Esophagus muscularis mucosa (tissue), 4 donors: Measurements from ENCODE around the gene CTNNA2. TPM values are rescaled to one million over a fixed set of nuclear protein-coding genes. Genes with fewer than 3 reads are reported as not detected.
A peak's percentile ranks its signal among the peaks of the same experiment; 100 is the strongest.
"Not testable (repeated sequence)": the region's sequence is repeated elsewhere in the genome, so short reads cannot be mapped to it uniquely, and the experiment has no call there.

ENCODE experiments used
- DNase-seq: peaks from one replicate; pipeline ENCODE4 v3.0.0-alpha.2; 2017; ENCODE audit errors: extremely low spot score
- H3K27ac ChIP-seq, 4 donors: fragments of 200-600 bp; sonication (generic); replicated peaks in 1 of 4; 1 replicate in 3 of 4; 2 replicates in 1 of 4; pipeline ENCODE4 v1.5.1; 2016 to 2019; ENCODE audit warnings: mild to moderate bottlenecking in 1 of 4
- H3K27me3 ChIP-seq, 4 donors: fragments of 200-600 bp; sonication (generic); one replicate each; pipeline versions ENCODE4 v1.5.1 to v1.6.0; 2016 to 2019
- H3K36me3 ChIP-seq, 4 donors: fragments of 200-600 bp; sonication (generic); one replicate each; pipeline ENCODE4 v1.5.1; 2016 to 2019
- H3K4me1 ChIP-seq, 4 donors: fragments of 200-600 bp; sonication (generic); one replicate each; pipeline ENCODE4 v1.5.1; 2016 to 2019
- H3K4me3 ChIP-seq, 4 donors: fragments of 200-600 bp; sonication (generic); 1 replicate in 2 of 4; 2 replicates in 2 of 4; pipeline ENCODE4 v1.5.1; 2016 to 2019; ENCODE audit warnings: mild to moderate bottlenecking in 4 of 4, moderate library complexity in 1 of 4
- H3K9me3 ChIP-seq, 4 donors: fragments of 200-600 bp; sonication (generic); 1 replicate in 3 of 4; 2 replicates in 1 of 4; pipeline ENCODE4 v1.5.1; 2016 to 2019
- EP300 ChIP-seq: sonication (generic); formaldehyde crosslinking; IDR thresholded peaks from one replicate; pipeline ENCODE4 v1.6.1; 2017; ENCODE audit warnings: antibody characterized with exemption
- POLR2A ChIP-seq: fragments of 450-650 bp; IDR thresholded peaks from one replicate; pipeline ENCODE4 v1.6.1; 2017; ENCODE audit warnings: antibody characterized with exemption, moderate library complexity, mild to moderate bottlenecking, low read depth
- POLR2AphosphoS5 ChIP-seq, 2 donors: sonication (generic); formaldehyde crosslinking; IDR thresholded peaks; one replicate each; pipeline ENCODE4 v1.6.1; 2017; ENCODE audit warnings: antibody characterized with exemption in 2 of 2
- WGBS: methylation state at CpG from one replicate; pipeline ENCODE4 v1.1.5; 2018; 5-methylcytosine and 5-hydroxymethylcytosine counted together
- intact Hi-C: fragments of 100-400 bp; cut with DNase I; formaldehyde crosslinking; loops from one replicate; pipeline ENCODE4 v1.15.1; 2023
- total RNA-seq, 4 donors: library from RNA; depleted of rRNA; stranded (reverse); fragments of >200 nt; gene quantifications; one replicate each; pipeline versions ENCODE4 v1.1.0 to v1.2.1, GENCODE V29; 2016
- TF ChIP-seq, protein P1 (sequence below), 3 experiments: fragments of 200-600 bp in 2 of 3; fragments of 450-650 bp in 1 of 3; sonication (generic) in 2 of 3; IDR thresholded peaks; one replicate each; pipeline ENCODE4 v1.5.1; 2017 to 2019; ENCODE audit warnings: antibody characterized with exemption in 3 of 3, mild to moderate bottlenecking in 2 of 3, moderate library complexity in 1 of 3

CTNNA2 gene
- total RNA-seq, 4 donors from 2014 or later = 0.42 to 2.5 (median 1.1) TPM

DNA sequence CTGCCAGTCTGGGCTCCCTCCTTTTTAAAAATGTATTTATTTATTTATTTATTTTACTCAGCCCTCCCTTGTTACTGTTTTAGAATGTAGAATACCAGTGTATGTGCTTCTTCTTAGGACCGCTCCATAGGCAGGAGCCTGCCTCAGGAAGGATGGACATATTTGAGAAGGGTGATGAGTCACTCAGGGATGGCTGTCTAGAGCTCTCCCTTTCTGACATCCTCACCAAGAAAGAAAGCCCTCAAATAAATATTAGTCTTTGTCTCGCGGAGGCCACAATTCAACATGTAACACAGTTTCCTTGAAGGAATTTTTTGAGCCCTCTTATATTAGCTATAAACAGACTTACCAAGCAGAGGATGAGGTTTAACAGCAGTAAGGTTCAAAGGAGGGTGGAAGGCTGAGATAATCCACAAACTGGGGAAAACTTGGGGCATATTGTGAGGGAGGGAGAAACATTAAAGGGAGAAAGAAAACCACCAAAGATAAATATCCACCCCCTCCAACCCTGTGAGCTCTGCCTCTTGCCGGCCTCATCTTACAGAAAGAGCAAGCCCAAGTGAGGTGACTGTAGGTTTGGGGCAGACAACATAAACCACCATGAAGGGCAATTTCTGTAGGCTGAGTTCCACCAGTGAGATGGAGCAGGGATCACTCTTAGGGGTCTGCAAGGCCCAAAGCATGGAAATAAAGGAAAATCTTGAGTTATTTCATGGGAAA lies 628.3 kb downstream of the CTNNA2 start:
- intact Hi-C loops = no loop called here
- TF ChIP-seq POLR2AphosphoS5 (IDR thresholded peaks at IDR 0.05) (no peak), POLR2A (no peak), EP300 (no peak)
- TF ChIP-seq, protein P1, sequence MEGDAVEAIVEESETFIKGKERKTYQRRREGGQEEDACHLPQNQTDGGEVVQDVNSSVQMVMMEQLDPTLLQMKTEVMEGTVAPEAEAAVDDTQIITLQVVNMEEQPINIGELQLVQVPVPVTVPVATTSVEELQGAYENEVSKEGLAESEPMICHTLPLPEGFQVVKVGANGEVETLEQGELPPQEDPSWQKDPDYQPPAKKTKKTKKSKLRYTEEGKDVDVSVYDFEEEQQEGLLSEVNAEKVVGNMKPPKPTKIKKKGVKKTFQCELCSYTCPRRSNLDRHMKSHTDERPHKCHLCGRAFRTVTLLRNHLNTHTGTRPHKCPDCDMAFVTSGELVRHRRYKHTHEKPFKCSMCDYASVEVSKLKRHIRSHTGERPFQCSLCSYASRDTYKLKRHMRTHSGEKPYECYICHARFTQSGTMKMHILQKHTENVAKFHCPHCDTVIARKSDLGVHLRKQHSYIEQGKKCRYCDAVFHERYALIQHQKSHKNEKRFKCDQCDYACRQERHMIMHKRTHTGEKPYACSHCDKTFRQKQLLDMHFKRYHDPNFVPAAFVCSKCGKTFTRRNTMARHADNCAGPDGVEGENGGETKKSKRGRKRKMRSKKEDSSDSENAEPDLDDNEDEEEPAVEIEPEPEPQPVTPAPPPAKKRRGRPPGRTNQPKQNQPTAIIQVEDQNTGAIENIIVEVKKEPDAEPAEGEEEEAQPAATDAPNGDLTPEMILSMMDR (IDR thresholded peaks at IDR 0.05) = no peak
- WGBS = 77% methylated on average over 4 of the region's 4 CpGs
- no peaks in the 10 kb centered on the region for H3K36me3 ChIP-seq
- H3K4me1 ChIP-seq = no peaks in the 10 kb centered on the region
- H3K4me3 ChIP-seq = no peak overlapping the region
- H3K27me3 ChIP-seq = no peaks in the 10 kb centered on the region
- no peak overlapping the region for H3K27ac ChIP-seq
- peaks cover 0 to 3% (median 0%) of the 10 kb centered on the region in 4 donors for H3K9me3 ChIP-seq
- peak; percentile 57 for DNase-seq

DNA sequence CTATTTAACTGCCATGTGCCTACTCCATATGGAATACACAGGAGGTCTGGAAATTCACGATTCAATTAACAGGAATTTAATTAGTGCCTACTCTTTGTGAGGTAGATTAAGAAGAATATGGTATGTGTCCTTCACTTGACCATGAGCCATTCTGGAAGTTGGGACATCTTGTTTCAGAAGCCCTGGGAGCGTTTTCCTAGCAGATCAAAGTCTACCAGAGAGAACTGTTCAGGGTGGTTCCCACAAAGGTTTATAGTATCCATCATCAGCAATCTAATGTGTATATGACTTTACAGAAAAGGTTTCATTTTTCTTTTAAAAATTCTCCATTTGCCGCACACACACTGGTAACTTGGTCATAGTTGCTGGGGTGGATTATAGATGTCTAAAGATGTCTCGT lies 632.6 kb downstream of the CTNNA2 start:
- Histone ChIP-seq H3K4me1 (no peaks in the 10 kb centered on the region), H3K36me3 (no peaks in the 10 kb centered on the region), H3K27ac (no peak overlapping the region), H3K27me3 (no peaks in the 10 kb centered on the region), H3K9me3 (no peaks in the 10 kb centered on the region), H3K4me3 (no peak overlapping the region)
- 93% methylated on average over 4 of the region's 4 CpGs for WGBS
- intact Hi-C loops = no loop called here
- DNase-seq = peak; percentile 10
- TF ChIP-seq POLR2A = no peak
- TF ChIP-seq, protein P1 (IDR thresholded peaks at IDR 0.05) = no peak
- no peak for TF ChIP-seq EP300
- TF ChIP-seq POLR2AphosphoS5 (IDR thresholded peaks at IDR 0.05) = no peak

DNA sequence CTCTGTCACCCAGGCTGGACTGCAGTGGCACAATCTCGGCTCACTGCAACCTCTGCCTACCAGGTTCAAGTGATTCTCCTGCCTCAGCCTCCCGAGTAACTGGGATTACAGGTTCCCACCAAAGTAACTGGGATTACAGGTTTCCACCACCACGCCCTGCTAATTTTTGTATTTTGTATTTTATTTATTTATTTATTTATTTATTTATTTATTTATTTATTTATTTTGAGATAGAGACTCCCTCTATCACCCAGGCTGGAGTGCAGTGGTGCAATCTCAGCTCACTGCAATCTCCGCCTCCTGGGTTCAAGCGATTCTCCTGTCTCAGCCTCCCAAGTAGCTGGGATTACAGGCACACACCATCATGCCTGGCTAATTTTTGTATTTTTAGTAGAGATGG lies 633.9 kb downstream of the CTNNA2 start:
- H3K27me3 ChIP-seq, H3K36me3 ChIP-seq, H3K4me3 ChIP-seq, H3K27ac ChIP-seq, intact Hi-C loops, DNase-seq, H3K9me3 ChIP-seq, H3K4me1 ChIP-seq: not testable (repeated sequence)
- 88% methylated on average over 5 of the region's 5 CpGs for WGBS

DNA sequence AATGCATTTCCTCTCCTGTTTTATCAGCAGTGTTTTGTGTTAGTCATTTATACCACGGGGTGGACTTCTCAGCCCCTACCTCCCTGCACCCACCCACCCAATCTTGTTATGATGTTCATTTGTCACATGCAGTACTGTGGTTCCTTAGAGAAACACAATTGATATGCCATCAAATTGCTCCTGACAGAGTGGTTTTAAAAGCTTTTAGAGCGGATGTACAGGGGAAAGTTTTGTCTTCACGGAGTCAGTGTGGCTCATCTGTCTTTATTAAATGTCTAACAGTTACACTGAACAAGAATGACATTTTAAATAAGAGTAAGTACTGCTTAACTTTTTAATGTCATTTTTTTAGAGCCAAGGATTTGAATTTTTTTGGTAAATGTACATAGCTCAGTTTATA lies 634.8 kb downstream of the CTNNA2 start:
- Histone ChIP-seq H3K4me3 (no peak overlapping the region), H3K36me3 (no peaks in the 10 kb centered on the region), H3K9me3 (no peaks in the 10 kb centered on the region), H3K27ac (no peak overlapping the region), H3K27me3 (no peaks in the 10 kb centered on the region), H3K4me1 (no peaks in the 10 kb centered on the region)
- TF ChIP-seq EP300 (no peak), POLR2AphosphoS5 (IDR thresholded peaks at IDR 0.05) (no peak), POLR2A (no peak)
- TF ChIP-seq, protein P1 (IDR thresholded peaks at IDR 0.05) = no peak
- WGBS = 71% methylated on average over 3 of the region's 3 CpGs
- DNase-seq = peak; percentile 31
- intact Hi-C loops = no loop called here

DNA sequence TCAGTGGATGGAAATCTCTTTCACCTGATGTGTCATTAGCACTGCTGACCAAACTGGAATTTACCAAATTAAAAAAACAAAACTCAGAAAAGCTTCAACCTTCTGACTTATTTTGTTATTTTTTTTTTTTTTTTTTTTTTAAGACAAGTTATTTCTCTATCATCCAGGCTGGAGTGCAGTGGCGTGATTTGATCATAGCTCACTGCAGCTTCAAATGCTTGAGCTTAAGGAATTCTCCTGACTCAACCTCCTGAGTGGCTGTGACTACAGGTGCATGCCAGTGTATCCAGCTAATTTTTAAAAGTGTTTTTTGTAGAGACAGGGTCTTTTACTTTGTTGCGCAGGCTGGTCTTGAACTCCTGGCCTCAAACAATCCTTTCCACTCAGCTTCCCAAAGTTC lies 636.1 kb downstream of the CTNNA2 start:
- WGBS = 93% methylated on average over 2 of the region's 2 CpGs
- H3K4me1 ChIP-seq = no peaks in the 10 kb centered on the region
- no peaks in the 10 kb centered on the region for H3K36me3 ChIP-seq
- H3K4me3 ChIP-seq = no peak overlapping the region
- H3K9me3 ChIP-seq = no peaks in the 10 kb centered on the region
- peak; percentile 24 for DNase-seq
- no peaks in the 10 kb centered on the region for H3K27me3 ChIP-seq
- intact Hi-C loops = no loop called here
- TF ChIP-seq POLR2AphosphoS5 (IDR thresholded peaks at IDR 0.05) (no peak), POLR2A (no peak), EP300 (no peak)
- TF ChIP-seq, protein P1 (IDR thresholded peaks at IDR 0.05) = no peak
- H3K27ac ChIP-seq = no peak overlapping the region
